Activated naive CD4-positive, alpha-beta T cell treated with anti-CD3 and anti-CD28 coated beads, Interleukin-2, amount 50 U/mL, for 16 hours (primary cell): ENCODE data around the gene P2RY11.

Experiments
- DNase-seq: peaks from one replicate; pipeline ENCODE4 v3.0.0-alpha.2; 2020

Gene P2RY11

DNA sequence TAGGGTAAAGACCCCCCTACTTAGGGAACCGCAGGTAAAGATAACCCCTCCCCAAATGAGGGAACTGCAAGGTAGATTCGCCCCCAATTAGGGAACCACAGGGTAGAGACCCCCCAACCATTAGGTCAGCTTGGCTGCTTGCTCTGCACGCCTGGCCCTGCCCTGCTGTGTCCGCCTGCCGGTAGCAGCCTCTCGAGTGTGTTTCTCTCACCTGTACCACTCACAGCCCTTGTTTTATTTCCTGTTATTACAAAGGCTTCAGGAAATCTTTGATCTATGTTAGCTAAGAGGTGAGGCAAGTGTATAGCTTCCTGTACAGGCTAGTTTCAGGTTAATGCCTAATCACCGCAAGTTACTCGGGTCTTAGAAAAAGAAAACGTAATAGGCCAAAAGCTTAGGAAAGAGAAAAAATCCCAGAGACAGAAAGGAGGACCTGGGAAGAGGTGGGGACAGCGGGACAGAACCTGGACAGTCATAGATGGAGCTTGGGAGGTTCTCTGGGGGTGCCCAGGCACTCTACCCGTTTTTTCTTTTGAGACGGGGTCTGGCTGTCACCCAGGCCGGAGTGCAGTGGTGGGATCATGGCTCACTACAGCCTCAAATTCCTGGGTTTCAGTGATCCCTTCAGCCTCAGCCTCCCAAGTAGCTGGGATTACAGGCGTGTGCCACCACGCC is 31.3 kb downstream of the P2RY11 start:
- DNase-seq, result peak; percentile 41

DNA sequence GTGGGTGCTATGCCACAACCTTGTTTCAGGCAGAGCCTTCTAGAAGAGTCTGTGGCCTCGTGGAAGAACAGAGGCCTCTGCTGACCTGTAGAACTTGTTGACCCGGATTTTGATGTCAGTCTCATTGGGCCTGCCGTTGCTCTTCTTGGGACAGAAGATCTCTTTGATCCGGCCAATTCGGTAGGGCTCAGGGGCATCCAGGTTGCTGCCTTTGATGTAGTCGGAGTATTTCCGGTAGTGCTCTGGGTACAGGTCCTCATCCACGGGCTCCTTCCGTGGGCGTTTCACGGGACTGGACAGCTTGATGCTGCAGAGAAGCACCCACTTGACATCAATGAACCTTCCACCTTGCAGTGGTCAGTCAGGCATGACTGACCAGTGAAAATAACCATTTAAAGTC is 32.2 kb downstream of the P2RY11 start:
- DNase-seq, result no peak

DNA sequence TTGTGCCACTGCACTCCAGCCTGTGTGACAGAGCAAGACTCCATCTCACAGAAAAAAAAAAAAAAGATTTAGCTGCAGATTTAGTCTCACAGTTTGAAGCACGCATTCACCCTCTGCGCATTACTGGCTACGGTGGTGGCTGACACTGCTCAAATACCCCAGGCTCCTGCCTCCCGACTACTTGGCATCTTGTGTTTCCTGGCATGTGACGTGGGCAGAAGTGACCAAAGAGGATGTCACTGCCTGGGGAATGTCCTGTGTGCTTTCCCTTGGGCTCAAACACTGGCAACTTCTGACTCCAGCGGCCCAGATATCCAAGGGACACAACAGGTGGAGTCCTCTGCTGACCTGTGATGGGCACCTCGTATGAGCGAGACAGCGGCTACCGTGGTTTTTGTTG is 32.9 kb downstream of the P2RY11 start:
- DNase-seq, result no peak

DNA sequence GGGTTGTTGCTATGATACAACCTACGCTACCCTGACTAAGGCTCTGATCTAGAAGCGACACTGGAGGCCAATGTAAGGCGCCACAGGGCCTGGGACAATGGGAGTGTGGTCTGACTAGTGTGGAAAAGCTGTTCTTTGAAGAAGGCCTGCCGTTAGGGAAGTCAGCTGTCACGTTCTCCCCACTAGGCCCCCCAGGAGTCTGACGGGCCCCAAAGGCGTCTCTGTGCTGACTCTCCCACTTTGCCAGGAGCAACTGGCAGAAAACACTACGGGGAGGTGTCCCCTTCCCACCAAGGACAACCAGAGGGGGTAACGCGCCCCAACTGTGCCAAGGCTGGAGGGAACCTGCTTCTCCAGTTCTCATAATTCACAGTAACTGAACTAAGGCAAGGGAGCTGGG is 33.5 kb downstream of the P2RY11 start:
- no peak for DNase-seq

DNA sequence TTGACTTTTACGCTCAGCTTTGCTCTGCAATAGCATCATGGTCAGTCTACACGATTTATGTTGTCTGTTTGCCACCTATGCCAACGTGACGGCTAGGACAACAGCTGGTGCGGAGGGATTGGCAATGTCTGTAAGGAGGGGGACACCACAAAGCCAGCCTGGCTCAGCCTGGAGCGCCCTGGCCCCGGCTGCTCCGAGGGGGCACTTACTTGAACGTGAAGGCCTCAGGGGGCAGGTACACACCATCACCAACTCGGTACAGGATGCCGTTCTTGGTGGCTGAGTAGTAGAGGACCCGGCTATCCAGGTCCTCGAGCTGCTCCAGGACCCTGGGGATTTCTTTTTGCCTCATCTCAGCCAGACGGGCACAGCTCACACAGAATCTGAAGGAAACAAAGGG is 34.6 kb downstream of the P2RY11 start:
- DNase-seq, result no peak

DNA sequence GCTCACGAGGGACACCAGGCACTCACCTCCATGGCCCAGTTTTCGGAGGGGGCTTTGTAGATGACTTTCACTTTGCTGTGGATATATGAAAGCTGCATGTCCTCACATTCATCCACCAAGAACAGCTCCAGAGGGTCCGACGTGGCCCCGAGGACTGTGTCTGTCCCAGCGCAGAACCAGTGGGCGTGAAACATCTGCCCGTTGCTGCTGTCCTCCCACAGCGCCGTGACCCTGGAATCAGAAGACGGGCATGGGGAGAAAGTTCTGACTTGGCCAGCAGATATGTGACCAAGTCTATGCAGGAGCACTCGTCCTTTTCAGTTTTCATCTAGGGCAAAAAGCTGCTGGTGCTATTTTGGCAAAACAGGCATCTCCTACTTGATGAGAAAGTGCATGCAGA is 37.9 kb downstream of the P2RY11 start:
- no peak for DNase-seq

DNA sequence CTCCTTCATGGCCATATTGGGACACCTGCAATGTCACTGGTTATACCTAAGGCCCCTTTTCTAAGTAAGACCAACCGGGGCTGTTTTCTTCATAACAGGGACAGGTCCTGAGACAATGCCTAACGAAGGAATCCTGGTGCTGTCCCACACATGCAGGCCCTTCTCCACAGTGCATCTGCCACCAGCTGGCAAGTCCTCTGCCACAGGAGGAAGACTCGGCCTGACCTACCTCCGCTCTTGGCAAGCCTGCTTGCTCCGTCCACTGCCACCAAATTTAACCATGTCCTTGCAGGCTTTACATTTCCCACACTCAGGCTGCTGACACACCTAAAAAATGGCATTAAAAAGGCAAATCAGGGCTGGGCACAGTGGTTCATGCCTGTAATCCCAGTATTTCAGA is 40.0 kb downstream of the P2RY11 start:
- no peak for DNase-seq

DNA sequence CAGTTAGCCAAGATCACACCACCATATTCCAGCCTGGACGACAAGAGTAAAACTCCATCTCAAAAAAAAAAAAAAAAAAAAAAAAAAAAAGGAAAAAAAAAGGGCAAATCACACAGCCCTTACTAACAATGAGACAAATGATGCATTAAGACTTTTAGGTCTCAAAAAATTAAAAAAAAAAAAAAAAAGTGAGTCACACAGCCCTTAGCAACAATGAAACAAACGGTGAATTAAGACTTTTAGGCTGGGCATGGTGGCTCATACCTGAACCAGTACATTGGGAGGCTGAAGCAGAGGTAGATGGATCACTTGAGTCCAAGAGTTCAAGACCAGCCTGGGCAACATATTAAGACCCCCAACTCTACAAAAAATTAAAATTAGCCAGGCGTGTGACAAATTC is 40.6 kb downstream of the P2RY11 start:
- DNase-seq, result no peak

DNA sequence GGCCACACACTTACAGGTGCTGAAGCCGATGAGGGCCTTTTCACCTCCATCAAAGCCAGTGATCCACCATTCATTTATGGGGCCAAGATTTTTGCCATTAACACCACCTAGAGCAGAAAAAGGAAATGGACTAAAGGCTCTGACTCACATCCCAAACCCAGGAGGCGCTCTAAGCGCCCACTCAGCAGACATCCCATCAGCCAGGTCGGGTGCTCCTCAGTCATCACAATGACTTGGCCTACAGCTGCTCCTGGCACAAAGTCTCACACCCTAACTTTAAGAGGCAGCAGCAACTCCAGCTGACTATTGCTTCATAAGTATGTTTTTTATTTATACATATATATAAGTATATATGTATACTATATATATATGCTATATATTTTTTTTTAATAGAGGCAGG is 44.3 kb downstream of the P2RY11 start:
- no peak for DNase-seq

DNA sequence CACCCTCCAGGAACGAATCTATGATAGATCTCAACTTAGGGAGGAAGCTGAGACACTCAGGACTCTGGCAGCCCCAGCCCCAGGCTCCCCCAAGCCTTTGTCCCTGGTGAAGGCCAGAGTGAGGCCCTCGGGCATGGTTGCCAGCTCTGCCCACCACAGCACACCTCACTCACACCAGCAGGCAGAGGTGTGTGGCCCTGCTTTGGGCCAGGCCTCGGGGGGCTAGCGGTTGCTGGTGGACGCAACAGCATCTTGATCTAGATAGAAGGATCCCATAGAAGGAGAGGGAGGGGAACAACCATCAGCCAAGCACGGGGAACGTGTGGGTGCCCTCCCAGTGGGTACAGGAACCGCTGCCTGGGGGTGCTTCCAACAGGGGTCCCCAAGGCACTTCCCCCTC is 46.6 kb downstream of the P2RY11 start:
- DNase-seq, result no peak

DNA sequence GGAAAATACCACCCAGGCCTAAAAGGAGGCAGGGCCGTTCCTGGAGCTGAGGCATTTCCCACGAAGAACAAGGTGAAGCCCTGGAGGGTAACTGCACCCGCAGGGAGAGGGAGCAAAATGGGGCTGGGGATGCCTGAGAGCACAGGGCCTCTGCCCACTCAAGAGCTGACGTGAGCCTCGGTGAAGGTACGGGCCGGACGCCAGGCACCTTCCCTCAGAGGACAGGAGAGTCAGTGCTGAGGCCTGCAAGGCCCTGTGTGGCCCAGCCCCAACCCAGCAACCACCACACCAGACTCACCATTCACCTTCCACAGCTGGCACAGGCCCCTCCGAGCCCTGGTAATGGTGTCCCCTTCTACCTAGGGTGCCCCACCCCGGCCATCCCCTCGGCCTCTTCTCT is 47.0 kb downstream of the P2RY11 start:
- no peak for DNase-seq

DNA sequence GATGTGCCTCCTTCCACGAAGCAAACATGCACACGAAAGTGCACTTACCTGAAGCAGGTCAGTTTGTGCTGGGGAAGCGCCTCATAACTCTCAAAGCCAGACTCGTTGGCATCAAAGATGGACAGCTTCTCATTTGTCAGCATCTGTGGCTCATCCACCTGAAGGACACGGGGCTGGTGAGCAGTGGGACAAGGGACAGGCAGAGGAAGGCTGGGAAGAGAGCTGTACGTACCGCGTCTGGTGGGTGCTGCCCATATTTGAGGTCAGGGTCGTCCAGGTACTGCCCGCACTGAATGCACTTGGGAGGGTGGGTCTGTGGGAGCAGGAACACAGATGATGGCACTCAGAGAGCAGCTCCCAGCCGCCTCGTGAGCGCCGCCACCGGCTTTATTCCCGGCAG is 48.1 kb downstream of the P2RY11 start:
- DNase-seq, result no peak

DNA sequence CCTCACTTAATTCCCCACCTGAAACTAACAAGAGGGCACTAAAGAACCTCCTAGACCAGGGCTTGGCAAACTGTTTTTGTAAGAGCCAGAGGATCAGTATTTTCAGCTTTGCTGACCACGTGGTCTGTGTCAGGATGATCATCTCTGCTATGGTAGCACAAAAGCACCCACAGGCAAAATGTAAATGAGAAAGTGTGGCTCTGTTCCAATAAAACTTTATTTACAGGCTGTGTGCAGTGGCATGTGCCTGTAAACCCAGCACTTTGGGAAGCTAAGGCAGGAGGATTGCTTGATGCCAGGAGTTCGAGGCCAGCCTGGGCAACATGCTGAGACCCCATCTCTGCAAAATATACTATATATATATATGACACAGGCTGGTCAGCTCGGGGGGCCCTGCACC is 52.0 kb downstream of the P2RY11 start:
- DNase-seq, result no peak
